Psoas muscle (tissue), 8 donors: ENCODE results near the gene TRPM4. TPM values are rescaled to one million over a fixed set of nuclear protein-coding genes. Genes with fewer than 3 reads are reported as not detected.

Experiments used
- ATAC-seq, 4 donors: fragments of 200-7000 bp; cut with Tn5 transposase; one replicate each; pipeline ENCODE4 v1.9.1; 2020; ENCODE audit warnings: moderate library complexity in 3 of 4, mild to moderate bottlenecking in 2 of 4
- DNase-seq, 2 donors: peaks; one replicate each; pipeline ENCODE4 v3.0.0-alpha.2; 2020
- H3K27ac ChIP-seq: fragments of 200-600 bp; one replicate; pipeline ENCODE4 v1.8.0; 2022
- H3K27me3 ChIP-seq, 3 donors: fragments of 200-600 bp in 1 of 3; one replicate each; pipeline versions ENCODE4 v1.6.1 to v1.8.0; 2013 to 2022; ENCODE audit warnings: low read length in 2 of 3, mild to moderate bottlenecking in 2 of 3, moderate library complexity in 1 of 3; ENCODE audit not compliant: insufficient read depth in 3 of 3
- H3K36me3 ChIP-seq, 2 donors: fragments of 200-600 bp in 1 of 2; one replicate each; pipeline versions ENCODE4 v1.6.1 to v1.8.0; 2013 to 2022; ENCODE audit warnings: low read depth in 1 of 2, mild to moderate bottlenecking in 1 of 2, moderate library complexity in 1 of 2; ENCODE audit not compliant: insufficient read depth in 1 of 2
- H3K4me1 ChIP-seq: fragments of 200-600 bp; one replicate; pipeline ENCODE4 v1.8.0; 2022
- H3K4me3 ChIP-seq: fragments of 200-600 bp; one replicate; pipeline ENCODE4 v1.8.0; 2022; ENCODE audit warnings: mild to moderate bottlenecking
- H3K9me3 ChIP-seq: fragments of 200-600 bp; one replicate; pipeline ENCODE4 v1.8.0; 2022
- WGBS, 3 donors: extraction: QIAGEN DNeasy Blood & Tissue Kit; methylation state at CpG; one replicate each; pipeline versions ENCODE4 v1.1.6 to v1.1.7; 2013; 5-methylcytosine and 5-hydroxymethylcytosine counted together
- intact Hi-C, 2 donors: fragments of 100-400 bp; cut with DNase I; formaldehyde crosslinking; loops; one replicate each; pipeline versions ENCODE4 v1.11.0 to v1.14.2; 2022
- polyA plus RNA-seq, 3 donors: library from polyadenylated mRNA; stranded (reverse); fragments of 200-250 nt; gene quantifications; one replicate each; pipeline ENCODE4 v1.2.3, GENCODE V29; 2013
- total RNA-seq, 4 donors: library from RNA; stranded (reverse); fragmentation: NEBNext Ultra II Directional in 2 of 4; extraction: Animal tissue kit (Norgen Biotek cat#: 25700) in 2 of 4; gene quantifications; one replicate each; pipeline versions ENCODE4 v1.2.1 to v1.2.4, GENCODE V29; 2021 to 2023
- TF ChIP-seq, protein P1 (sequence below): fragments of 200-600 bp; IDR thresholded peaks from one replicate; pipeline ENCODE4 v1.8.0; 2022; ENCODE audit warnings: antibody characterized with exemption
- donor health status: healthy with polysubstance abuse.
- donor health status: DM: no; HTN: no; CAD: no; lungs with moderate emphysema.
- donor health status: Bipolar disorder and iron deficiency.
- donor health status: healthy.
- donor health status: DM: yes; HTN: yes; CAD: no.
- donor health status: DM: no; HTN: no; CAD: no.
- donor health status: DM: no; HTN: no; CAD: no.
- donor health status: DM: yes; HTN: yes; CAD: no.

TRPM4 gene
- total and polyA plus RNA-seq, 7 donors, result 6.5 to 20.6 (median 9.5) TPM

DNA sequence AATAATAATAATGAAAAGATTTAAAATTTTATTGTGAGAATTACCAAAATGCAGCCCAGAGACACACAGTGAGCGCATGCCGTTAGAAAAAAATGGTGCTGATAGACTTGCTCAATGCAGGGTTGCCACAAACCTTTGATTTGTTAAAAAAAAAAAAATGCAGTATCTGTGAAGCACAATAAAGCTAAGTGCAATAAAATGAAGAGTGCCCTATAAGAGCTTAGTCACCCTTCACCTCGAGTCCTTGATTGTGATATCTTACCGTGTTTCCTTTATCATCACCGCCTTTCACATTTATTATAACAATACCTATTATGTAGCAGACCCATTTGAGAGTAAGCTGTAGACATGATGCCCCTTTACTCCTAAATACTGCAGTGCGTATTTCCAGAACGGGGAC, 84.2 kb downstream of the TRPM4 start:
- H3K9me3 ChIP-seq, result no peaks in the 10 kb centered on the region
- 86 to 89% (median 87%) methylated on average over 7 of the region's 7 CpGs for WGBS, 3 donors
- ATAC-seq, result no peak
- DNase-seq, result no peak
- no peaks in the 10 kb centered on the region for H3K27me3 ChIP-seq
- H3K4me3 ChIP-seq, result no peak overlapping the region
- H3K4me1 ChIP-seq, result no peaks in the 10 kb centered on the region
- H3K36me3 ChIP-seq, result no peaks in the 10 kb centered on the region
- intact Hi-C loops, result no loop called here
- H3K27ac ChIP-seq, result no peak overlapping the region
- TF ChIP-seq, protein P1, sequence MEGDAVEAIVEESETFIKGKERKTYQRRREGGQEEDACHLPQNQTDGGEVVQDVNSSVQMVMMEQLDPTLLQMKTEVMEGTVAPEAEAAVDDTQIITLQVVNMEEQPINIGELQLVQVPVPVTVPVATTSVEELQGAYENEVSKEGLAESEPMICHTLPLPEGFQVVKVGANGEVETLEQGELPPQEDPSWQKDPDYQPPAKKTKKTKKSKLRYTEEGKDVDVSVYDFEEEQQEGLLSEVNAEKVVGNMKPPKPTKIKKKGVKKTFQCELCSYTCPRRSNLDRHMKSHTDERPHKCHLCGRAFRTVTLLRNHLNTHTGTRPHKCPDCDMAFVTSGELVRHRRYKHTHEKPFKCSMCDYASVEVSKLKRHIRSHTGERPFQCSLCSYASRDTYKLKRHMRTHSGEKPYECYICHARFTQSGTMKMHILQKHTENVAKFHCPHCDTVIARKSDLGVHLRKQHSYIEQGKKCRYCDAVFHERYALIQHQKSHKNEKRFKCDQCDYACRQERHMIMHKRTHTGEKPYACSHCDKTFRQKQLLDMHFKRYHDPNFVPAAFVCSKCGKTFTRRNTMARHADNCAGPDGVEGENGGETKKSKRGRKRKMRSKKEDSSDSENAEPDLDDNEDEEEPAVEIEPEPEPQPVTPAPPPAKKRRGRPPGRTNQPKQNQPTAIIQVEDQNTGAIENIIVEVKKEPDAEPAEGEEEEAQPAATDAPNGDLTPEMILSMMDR, result no peak

DNA sequence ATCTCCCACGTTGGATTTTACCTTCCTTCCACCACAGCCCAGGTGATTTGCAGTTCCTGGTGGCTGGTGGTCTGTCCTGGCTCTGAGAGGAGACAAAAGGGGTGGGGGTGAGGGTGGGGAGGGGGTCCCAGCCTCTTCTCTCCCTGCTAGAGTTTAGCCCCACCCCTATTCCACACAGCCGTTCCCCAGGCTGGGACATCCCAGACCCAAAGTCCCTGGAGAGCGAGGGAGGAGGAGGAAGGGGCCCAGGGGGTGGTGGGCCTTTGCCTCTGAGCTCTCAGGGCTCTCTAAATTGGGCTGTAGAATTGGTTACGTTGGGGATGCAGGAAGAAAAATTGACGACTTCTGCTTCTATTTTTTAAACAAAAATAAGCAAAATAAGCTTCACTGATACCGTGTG, 85.5 kb downstream of the TRPM4 start:
- intact Hi-C loops, result no loop called here
- Histone ChIP-seq H3K27ac (no peak overlapping the region), H3K9me3 (no peaks in the 10 kb centered on the region), H3K4me3 (no peak overlapping the region), H3K4me1 (no peaks in the 10 kb centered on the region), H3K27me3 (no peaks in the 10 kb centered on the region), H3K36me3 (no peaks in the 10 kb centered on the region)
- TF ChIP-seq, protein P1, result no peak
- no peak for ATAC-seq
- DNase-seq, result no peak
- 37 to 41% (median 39%) methylated on average over 6 of the region's 6 CpGs for WGBS, 3 donors

DNA sequence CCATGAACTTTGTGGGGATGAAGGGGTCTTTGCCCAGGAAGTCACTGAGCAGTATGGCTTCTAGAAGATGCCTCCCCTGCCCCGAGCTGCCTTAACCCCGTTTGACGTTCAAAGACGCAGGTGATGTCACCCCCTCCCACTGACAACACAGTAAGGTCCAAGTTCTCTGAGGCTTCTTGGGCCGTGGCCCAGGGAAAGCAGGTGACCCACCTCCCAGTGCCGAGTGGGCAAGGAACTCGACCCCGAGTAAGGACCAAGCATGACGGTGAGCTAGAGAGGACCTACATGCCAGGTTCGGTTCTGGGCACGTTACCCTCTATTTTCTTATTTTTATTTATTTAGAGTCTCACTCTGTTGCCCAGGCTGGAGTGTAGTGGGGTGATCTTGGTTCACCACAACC, 86.1 kb downstream of the TRPM4 start:
- H3K4me3 ChIP-seq, result no peak overlapping the region
- ATAC-seq, result no peak
- intact Hi-C loops, result no loop called here
- TF ChIP-seq, protein P1, result no peak
- H3K27ac ChIP-seq, result no peak overlapping the region
- WGBS, 3 donors, result 78 to 84% (median 81%) methylated on average over 11 of the region's 11 CpGs
- H3K27me3 ChIP-seq, result no peaks in the 10 kb centered on the region
- H3K4me1 ChIP-seq, result no peaks in the 10 kb centered on the region
- no peaks in the 10 kb centered on the region for H3K36me3 ChIP-seq
- H3K9me3 ChIP-seq, result no peaks in the 10 kb centered on the region
- DNase-seq, result no peak

DNA sequence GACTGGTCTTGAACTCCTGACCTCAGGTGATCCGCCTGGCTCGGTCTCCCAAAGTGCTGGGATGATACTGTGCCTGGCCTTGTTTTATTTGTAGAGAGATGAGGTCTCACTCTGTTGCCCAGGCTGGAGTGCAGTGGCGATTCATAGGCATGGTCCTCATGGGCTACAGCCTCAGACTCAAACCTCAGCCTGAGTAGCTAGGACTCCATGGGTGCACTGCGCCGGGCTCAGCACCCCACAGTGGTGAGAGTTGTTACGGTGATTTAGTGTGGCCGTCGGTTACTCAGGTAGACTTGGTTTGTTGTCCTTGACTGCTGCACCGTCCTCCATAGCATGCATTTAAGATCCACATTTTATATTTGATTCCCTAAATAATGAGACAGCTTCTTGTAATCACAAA, 86.7 kb downstream of the TRPM4 start:
- Histone ChIP-seq H3K4me1 (no peaks in the 10 kb centered on the region), H3K9me3 (no peaks in the 10 kb centered on the region), H3K4me3 (no peak overlapping the region), H3K36me3 (no peaks in the 10 kb centered on the region), H3K27me3 (no peaks in the 10 kb centered on the region), H3K27ac (no peak overlapping the region)
- WGBS, 3 donors, result 89 to 94% (median 94%) methylated on average over 9 of the region's 9 CpGs
- ATAC-seq (no peak), DNase-seq (no peak)
- intact Hi-C loops, result no loop called here
- TF ChIP-seq, protein P1, result no peak

DNA sequence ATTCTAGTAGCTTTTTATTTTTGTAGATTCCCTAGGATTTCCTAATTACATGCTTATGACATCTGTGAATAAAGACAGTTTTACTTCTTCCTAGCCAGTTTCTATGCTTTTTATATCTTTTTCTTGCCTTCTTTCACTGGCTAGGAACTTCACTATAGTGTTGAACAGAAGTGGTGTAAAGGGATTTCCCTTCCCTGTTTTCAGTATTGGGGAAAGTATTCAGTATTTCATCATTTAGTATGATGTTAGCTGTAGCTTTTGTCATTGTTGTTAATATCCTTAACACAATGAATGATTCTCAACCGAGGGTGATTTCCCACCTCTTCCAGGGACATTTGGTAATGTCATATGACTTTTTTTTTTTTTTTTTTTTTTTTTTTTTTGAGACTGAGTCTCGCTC, 90.1 kb downstream of the TRPM4 start:
- intact Hi-C loops, result no loop called here
- WGBS, 3 donors, result 32 to 55% (median 47%) methylated on average over 1 to 2 of the region's 2 CpGs
- TF ChIP-seq, protein P1, result no peak

More for the DNA sequence above, 90.1 kb downstream of the TRPM4 start:
- Histone ChIP-seq H3K9me3 (no peaks in the 10 kb centered on the region), H3K27me3 (peaks cover 0 to 2% (median 0%) of the 10 kb centered on the region in 3 donors), H3K4me3 (no peak overlapping the region), H3K4me1 (no peaks in the 10 kb centered on the region), H3K36me3 (no peaks in the 10 kb centered on the region), H3K27ac (no peak overlapping the region)
- no peak for DNase-seq
- no peak for ATAC-seq
